GM06990 (cell line): ENCODE measurements around the gene NCR3LG1.
A peak's percentile ranks its signal among the peaks of the same experiment; 100 is the strongest.

ENCODE experiments used
- DNase-seq: peaks from one replicate; pipeline ENCODE4 v3.0.0-alpha.2; 2011; ENCODE audit not compliant: insufficient read length; ENCODE audit errors: extremely low read depth
- H3K27me3 ChIP-seq: replicated peaks from 2 replicates; pipeline ENCODE4 v1.6.0; 2011; ENCODE audit warnings: low read length; ENCODE audit not compliant: control insufficient read depth, insufficient read depth
- H3K36me3 ChIP-seq: 2 replicates; pipeline ENCODE4 v1.5.1; 2011; ENCODE audit warnings: low read length; ENCODE audit not compliant: control insufficient read depth, insufficient read depth
- H3K4me3 ChIP-seq: replicated peaks from 2 replicates; pipeline ENCODE4 v1.5.1; 2011; ENCODE audit warnings: low read depth, mild to moderate bottlenecking, control low read depth, low read length
- CTCF ChIP-seq: IDR thresholded peaks from 2 replicates; pipeline ENCODE4 v1.5.1; 2011; ENCODE audit warnings: low read length, control low read depth, mild to moderate bottlenecking, inconsistent platforms; ENCODE audit not compliant: insufficient read depth, poor library complexity, severe bottlenecking

NCR3LG1 gene

GRCh38 chr11:17387254-17387653 is 35.7 kb downstream of the NCR3LG1 start:
- no peak for DNase-seq
- Histone ChIP-seq H3K4me3 (no peak overlapping the region), H3K36me3 (no peaks in the 10 kb centered on the region), H3K27me3 (no peaks in the 10 kb centered on the region; the same call in 1 of the 2 replicates)
- TF ChIP-seq CTCF = no peak

- no peak overlapping the region for H3K4me3 ChIP-seq
- no peak for TF ChIP-seq CTCF
- no peaks in the 10 kb centered on the region for H3K36me3 ChIP-seq
- no peak for DNase-seq
- no peaks in the 10 kb centered on the region; the same call in 1 of the 2 replicates for H3K27me3 ChIP-seq
Observed at GRCh38 chr11:17387811-17388210, 36.2 kb downstream of the NCR3LG1 start.

- TF ChIP-seq CTCF = peak; percentile 16
- H3K27me3 ChIP-seq = no peaks in the 10 kb centered on the region; the same call in 1 of the 2 replicates
- DNase-seq = no peak
- H3K4me3 ChIP-seq = peak within 1 kb of the TSS; percentile 50
- H3K36me3 ChIP-seq = no peaks in the 10 kb centered on the region
Observed at GRCh38 chr11:17388609-17389210, 37.1 kb downstream of the NCR3LG1 start, which contains the start of gene KCNJ11. KCNJ11 (minus strand) TSS chr11:17388659; CDS start chr11:17388091, 568 bp downstream.

GRCh38 chr11:17389211-17389956 is 37.8 kb downstream of the NCR3LG1 start:
- DNase-seq = peak; percentile 62
- H3K4me3 ChIP-seq = peak overlapping the region; percentile 50
- no peaks in the 10 kb centered on the region for H3K36me3 ChIP-seq
- H3K27me3 ChIP-seq = no peaks in the 10 kb centered on the region; the same call in 1 of the 2 replicates
- peak; percentile 54 for TF ChIP-seq CTCF

- no peaks in the 10 kb centered on the region; the same call in 1 of the 2 replicates for H3K27me3 ChIP-seq
- no peak for DNase-seq
- TF ChIP-seq CTCF = no peak
- H3K36me3 ChIP-seq = no peaks in the 10 kb centered on the region
- no peak overlapping the region for H3K4me3 ChIP-seq
Observed at GRCh38 chr11:17389957-17390649, 38.5 kb downstream of the NCR3LG1 start.
